ENCODE measurements around the gene KATNB1. TPM values are rescaled to one million over a fixed set of nuclear protein-coding genes. Genes with fewer than 3 reads are reported as not detected.
A peak's percentile ranks its signal among the peaks of the same experiment; 100 is the strongest.

KATNB1 gene
- total RNA-seq, 2 donors from 2014 or later = 20.2 to 33.9 TPM

DNA sequence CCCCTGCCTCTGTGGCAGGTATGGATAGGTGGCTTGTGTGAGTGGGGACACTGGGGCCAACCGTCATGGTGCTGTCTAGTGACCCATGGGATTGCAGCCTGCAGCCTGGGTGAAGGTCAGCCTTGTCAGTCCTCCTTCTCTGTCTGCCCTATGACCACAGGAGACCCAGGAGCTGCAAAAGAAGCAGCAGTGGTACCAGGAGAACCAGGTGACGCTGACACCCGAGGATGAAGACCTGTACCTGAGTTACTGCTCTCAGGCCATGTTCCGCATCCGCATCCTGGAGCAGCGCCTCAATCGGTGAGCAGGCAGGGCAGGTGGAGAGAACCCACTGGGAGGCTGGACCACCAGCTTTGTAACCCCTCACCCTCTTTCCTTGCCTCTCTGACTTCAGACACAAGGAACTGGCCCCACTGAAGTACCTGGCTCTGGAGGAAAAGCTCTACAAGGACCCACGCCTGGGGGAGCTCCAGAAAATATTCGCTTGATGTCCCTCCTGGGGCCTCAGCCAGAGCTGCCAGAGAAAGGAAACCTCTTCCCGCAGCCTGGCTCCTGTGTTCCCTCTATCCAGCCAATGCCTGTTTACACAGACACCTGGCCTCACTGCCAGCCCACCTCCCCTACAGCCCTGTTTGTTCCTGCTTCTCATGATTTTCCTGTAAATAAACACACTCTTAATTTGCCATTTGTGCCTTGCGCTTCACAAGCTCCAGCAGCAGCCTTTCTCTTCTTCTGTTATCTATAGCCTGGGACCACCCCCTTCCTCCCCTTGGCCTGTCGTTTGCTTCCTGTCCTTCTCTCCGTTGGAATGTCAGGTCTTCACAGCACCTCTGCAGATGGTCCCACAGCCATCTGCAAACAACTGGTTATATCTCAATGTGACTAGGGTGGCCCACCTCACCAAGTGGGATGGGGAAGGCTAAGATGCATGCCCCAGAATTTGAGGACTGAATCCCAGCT, 4.5 kb upstream of the KATNB1 start:
- Mint-ChIP-seq H3K27ac (peak overlapping the region in 1 of 2 donors; percentile 22), H3K9me3 (peaks cover 12 to 18% of the 10 kb centered on the region in 2 donors), H3K36me3 (peaks cover 12 to 23% of the 10 kb centered on the region in 2 donors)
- DNase-seq (ENCODE audit: low spot score in 2 of 2) = no peak
- no peak for ATAC-seq

- ATAC-seq (no peak), DNase-seq (ENCODE audit: low spot score in 2 of 2) (no peak)
- H3K27ac Mint-ChIP-seq = no peak overlapping the region
- peaks cover 12 to 23% of the 10 kb centered on the region in 2 donors for H3K36me3 Mint-ChIP-seq
- H3K9me3 Mint-ChIP-seq = peaks cover 12 to 18% of the 10 kb centered on the region in 2 donors
These were observed 3.5 kb upstream of the KATNB1 start for GRCh38 chr16:57732037-57732436.

GRCh38 chr16:57732714-57733113, 2.9 kb upstream of the KATNB1 start:
- H3K36me3 Mint-ChIP-seq = peaks cover 12 to 23% of the 10 kb centered on the region in 2 donors
- ATAC-seq = no peak
- no peak for DNase-seq (ENCODE audit: low spot score in 2 of 2)
- no peak overlapping the region for H3K27ac Mint-ChIP-seq
- peaks cover 12 to 18% of the 10 kb centered on the region in 2 donors for H3K9me3 Mint-ChIP-seq

- ATAC-seq (no peak), DNase-seq (ENCODE audit: low spot score in 2 of 2) (no peak)
- Mint-ChIP-seq H3K27ac (peak overlapping the region; percentile 93 to 98), H3K36me3 (peaks cover 12 to 23% of the 10 kb centered on the region in 2 donors), H3K9me3 (peaks cover 12 to 18% of the 10 kb centered on the region in 2 donors)
These were observed 1.2 kb upstream of the KATNB1 start for GRCh38 chr16:57734308-57734924.

- H3K9me3 Mint-ChIP-seq = peaks cover 12 to 18% of the 10 kb centered on the region in 2 donors
- peak; percentile 91 for ATAC-seq
- DNase-seq (ENCODE audit: low spot score in 2 of 2) = peak; percentile 96 to 98
- H3K27ac Mint-ChIP-seq = peak overlapping the region; percentile 93 to 98
- H3K36me3 Mint-ChIP-seq = peaks cover 12 to 23% of the 10 kb centered on the region in 2 donors
These were observed 430 bp upstream of the KATNB1 start for GRCh38 chr16:57734925-57735754.

DNA sequence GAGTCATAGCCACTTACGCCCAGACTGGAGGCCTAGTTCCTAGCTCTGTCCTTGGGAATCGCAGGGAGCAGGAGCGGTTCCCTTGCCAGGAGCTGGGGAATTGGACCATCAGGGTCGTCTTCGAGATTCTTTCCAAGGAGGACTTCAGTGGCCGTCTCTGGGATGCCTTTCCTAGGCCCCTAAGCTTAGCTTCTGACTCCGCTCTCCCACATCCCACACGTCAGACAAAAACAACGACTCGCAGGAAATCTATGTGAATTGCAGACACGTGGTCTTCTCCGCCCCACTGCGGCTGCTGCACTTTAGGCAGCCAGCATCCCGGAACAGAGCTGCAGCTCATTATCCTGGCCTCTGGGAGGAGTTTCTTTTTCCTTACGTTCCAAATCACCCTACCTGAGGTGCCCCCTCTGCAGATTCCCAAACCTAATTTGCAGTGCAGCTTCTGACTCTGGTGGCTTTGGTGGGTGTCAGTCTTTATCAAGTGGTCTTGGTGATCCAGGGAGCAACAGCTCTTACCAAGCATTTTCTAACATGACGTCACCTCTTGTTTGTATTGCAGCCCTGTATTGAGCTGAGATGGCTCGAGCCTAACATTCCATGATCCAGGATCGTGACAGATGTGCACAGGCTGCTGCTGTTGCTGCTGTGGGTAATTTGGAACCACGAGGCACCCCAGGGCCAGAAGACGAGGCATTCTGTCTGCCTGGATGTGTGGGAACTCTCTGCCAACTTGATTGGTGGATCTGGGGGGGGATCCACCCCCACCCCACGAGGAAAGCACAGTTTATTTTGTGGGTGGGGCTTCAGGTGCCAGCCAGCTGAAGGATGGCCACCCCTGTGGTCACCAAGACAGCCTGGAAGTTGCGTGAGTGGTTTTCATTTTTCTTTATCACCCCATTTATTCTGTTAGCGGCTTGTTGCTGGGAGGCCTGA, 1.1 kb downstream of the KATNB1 start:
- DNase-seq (ENCODE audit: low spot score in 2 of 2) = peak in 1 of 2 donors; percentile 33
- ATAC-seq = no peak
- Mint-ChIP-seq H3K36me3 (peaks cover 12 to 23% of the 10 kb centered on the region in 2 donors), H3K9me3 (peaks cover 12 to 13% of the 10 kb centered on the region in 2 donors), H3K27ac (peak overlapping the region; percentile 93 to 98)

- no peak overlapping the region for H3K27ac Mint-ChIP-seq
- H3K36me3 Mint-ChIP-seq = peaks cover 0 to 10% of the 10 kb centered on the region in 2 donors
- ATAC-seq (no peak), DNase-seq (ENCODE audit: low spot score in 2 of 2) (no peak)
- no peaks in the 10 kb centered on the region for H3K9me3 Mint-ChIP-seq
These were observed 3.3 kb downstream of the KATNB1 start for GRCh38 chr16:57738844-57739243.

DNA sequence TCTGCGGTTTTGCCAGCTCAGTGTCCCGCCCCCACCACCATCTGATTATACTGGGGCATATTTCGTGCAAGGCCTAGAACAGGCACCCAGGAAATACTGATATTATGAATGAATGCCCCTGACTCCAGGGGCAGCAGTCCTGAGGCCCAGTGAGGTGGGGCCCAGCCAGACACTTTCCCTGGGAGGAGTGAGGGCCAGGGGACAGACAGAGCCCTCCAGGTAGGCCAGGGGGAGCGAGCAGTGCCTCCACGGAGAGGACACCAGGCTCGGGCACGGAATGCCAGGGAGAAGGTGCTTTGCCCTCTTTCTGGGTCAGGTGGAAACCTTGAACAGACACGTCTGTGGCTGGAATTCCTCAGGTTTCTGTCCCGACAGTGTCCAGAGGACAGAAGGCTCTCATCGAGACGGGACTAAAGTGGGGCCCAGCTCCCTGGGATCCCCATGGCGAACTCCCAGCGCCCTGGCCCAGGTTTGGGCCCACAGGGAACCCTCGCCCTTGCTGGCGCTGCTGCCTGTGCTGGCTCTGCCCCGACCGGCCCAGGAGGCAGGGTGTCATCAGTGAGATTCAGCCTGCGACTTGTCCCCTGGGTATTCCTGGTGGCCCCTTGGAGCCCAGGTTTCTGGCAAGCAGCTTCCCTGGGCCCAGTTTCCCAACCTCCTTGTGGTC, 4.3 kb downstream of the KATNB1 start:
- no peaks in the 10 kb centered on the region for H3K9me3 Mint-ChIP-seq
- ATAC-seq = no peak
- no peak for DNase-seq (ENCODE audit: low spot score in 2 of 2)
- H3K27ac Mint-ChIP-seq = no peak overlapping the region
- H3K36me3 Mint-ChIP-seq = peaks cover 0 to 4% of the 10 kb centered on the region in 2 donors

- Mint-ChIP-seq H3K9me3 (no peaks in the 10 kb centered on the region), H3K27ac (no peak overlapping the region), H3K36me3 (no peaks in the 10 kb centered on the region)
- DNase-seq (ENCODE audit: low spot score in 2 of 2) (no peak), ATAC-seq (no peak)
These were observed 5.0 kb downstream of the KATNB1 start for GRCh38 chr16:57740423-57741071.

GRCh38 chr16:57741660-57742191, 6.2 kb downstream of the KATNB1 start:
- H3K27ac Mint-ChIP-seq = no peak overlapping the region
- H3K36me3 Mint-ChIP-seq = no peaks in the 10 kb centered on the region
- ATAC-seq (no peak), DNase-seq (ENCODE audit: low spot score in 2 of 2) (no peak)
- no peaks in the 10 kb centered on the region for H3K9me3 Mint-ChIP-seq

GRCh38 chr16:57742543-57742942, 7.0 kb downstream of the KATNB1 start:
- Mint-ChIP-seq H3K27ac (no peak overlapping the region), H3K36me3 (no peaks in the 10 kb centered on the region), H3K9me3 (no peaks in the 10 kb centered on the region)
- no peak for ATAC-seq
- no peak for DNase-seq (ENCODE audit: low spot score in 2 of 2)

DNA sequence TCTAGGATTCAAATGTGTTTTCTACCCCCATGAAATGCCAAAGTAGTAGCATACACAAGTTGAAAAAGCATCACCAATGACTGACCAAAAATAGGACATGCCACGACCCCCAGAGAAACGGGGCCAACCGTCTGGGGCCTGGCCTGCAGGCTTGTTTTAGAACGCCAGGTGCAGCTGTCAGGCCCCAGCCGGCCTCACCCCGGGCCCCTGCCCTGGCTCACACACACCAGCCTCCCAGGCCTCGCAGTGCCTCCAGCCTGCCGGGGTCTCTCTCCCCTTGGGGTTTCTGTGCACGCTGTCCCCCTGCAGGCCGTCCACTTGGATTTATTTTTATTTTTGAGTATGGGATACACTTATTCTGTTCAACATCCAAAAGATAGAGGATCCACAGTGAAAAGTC, 7.9 kb downstream of the KATNB1 start:
- Mint-ChIP-seq H3K36me3 (no peaks in the 10 kb centered on the region), H3K27ac (peak overlapping the region in 1 of 2 donors; percentile 29), H3K9me3 (no peaks in the 10 kb centered on the region)
- ATAC-seq (no peak), DNase-seq (ENCODE audit: low spot score in 2 of 2) (no peak)

DNA sequence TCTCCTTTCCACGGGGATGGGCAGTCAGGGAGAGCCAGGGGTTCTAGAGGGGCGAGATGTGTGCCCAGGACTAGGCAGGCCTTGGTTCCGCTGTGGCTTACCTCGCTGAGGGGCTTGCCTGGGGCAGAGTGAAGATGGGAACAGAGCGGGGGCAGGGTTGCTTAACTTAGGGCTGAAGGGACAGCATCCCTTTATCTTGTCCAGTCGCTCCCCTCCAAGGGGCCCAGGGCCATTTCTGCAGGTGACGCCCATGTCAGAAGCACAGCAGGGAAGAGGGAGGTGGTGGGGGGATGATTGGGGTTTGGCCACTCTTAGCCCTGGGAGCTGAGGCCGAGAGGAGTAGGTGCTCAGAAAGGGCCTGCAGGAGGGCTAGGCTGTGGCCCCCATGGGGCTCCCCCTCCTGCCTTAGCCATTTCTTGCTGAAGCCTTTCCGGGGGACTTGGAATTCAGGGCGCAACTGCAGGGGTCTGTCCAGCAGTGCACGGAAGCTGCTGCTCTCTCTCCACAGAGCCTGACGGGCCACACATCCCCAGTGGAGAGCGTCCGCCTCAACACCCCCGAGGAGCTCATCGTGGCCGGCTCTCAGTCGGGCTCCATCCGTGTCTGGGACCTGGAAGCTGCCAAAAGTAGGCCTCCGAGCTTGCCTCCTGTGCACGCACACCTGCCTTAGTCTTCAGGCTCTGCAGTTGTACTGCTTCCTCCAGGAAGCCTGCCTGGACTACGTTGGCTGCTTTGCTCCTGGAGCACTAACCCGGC, 8.5 kb downstream of the KATNB1 start:
- Mint-ChIP-seq H3K27ac (peak overlapping the region in 1 of 2 donors; percentile 29), H3K36me3 (no peaks in the 10 kb centered on the region), H3K9me3 (no peaks in the 10 kb centered on the region)
- no peak for ATAC-seq
- no peak for DNase-seq (ENCODE audit: low spot score in 2 of 2)

DNA sequence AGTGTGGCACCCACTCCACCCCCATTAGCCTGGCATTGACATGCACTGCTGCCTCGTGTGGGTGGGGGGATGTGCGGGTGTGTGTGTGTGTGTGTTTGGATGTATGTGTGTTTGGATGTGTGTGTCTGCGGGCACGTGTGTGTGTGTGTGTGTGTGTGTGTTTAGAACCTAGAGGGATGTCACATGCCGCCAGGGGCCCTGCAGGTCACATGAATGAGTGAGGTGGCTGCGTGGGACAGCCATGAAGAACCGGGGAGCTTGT, 9.0 kb downstream of the KATNB1 start:
- no peak for DNase-seq (ENCODE audit: low spot score in 2 of 2)
- no peak for ATAC-seq
- Mint-ChIP-seq H3K36me3 (no peaks in the 10 kb centered on the region), H3K27ac (no peak overlapping the region), H3K9me3 (no peaks in the 10 kb centered on the region)
